Stimulated activated CD4-positive, alpha-beta T cell treated with anti-CD3 and anti-CD28 coated beads, TNF-alpha, amount 100 ng/mL, for 1 hour (primary cell): ENCODE results near the gene RRAS2.
"Not testable (repeated sequence)": the region's sequence is repeated elsewhere in the genome, so short reads cannot be mapped to it uniquely, and the experiment has no call there.

Source experiments
- DNase-seq, 3 donors: peaks; one replicate each; pipeline ENCODE4 v3.0.0-alpha.2; 2020; ENCODE audit warnings: low read depth in 3 of 3, low spot score in 1 of 3

The RRAS2 gene

GRCh38 chr11:14372011-14372410 is 13.0 kb upstream of the RRAS2 start:
- no peak for DNase-seq

- no peak for DNase-seq
These were observed 12.3 kb upstream of the RRAS2 start for GRCh38 chr11:14371249-14371648.

GRCh38 chr11:14370496-14370895 is 11.5 kb upstream of the RRAS2 start:
- DNase-seq: no peak

- no peak for DNase-seq
These were observed 10.6 kb upstream of the RRAS2 start for GRCh38 chr11:14369598-14369997.

- no peak for DNase-seq
These were observed 8.0 kb upstream of the RRAS2 start for GRCh38 chr11:14366936-14367335.

- DNase-seq: no peak
These were observed 5.3 kb upstream of the RRAS2 start for GRCh38 chr11:14364322-14364721.

GRCh38 chr11:14362611-14363010 is 3.6 kb upstream of the RRAS2 start:
- DNase-seq: no peak

- no peak for DNase-seq
These were observed 3.0 kb upstream of the RRAS2 start for GRCh38 chr11:14361951-14362350.

- DNase-seq: no peak
These were observed 2.0 kb upstream of the RRAS2 start for GRCh38 chr11:14360976-14361375.

- DNase-seq: no peak
These were observed 583 bp upstream of the RRAS2 start for GRCh38 chr11:14359501-14360031.

- DNase-seq: peak in 1 of 3 donors; percentile 20
These were observed 878 bp downstream of the RRAS2 start for GRCh38 chr11:14357881-14358728.

- DNase-seq: no peak
These were observed 2.6 kb downstream of the RRAS2 start for GRCh38 chr11:14356342-14356741.

GRCh38 chr11:14354604-14355003 is 4.4 kb downstream of the RRAS2 start:
- DNase-seq: not testable (repeated sequence)

- no peak for DNase-seq
These were observed 8.2 kb downstream of the RRAS2 start for GRCh38 chr11:14350716-14351238.

GRCh38 chr11:14350215-14350614 is 8.8 kb downstream of the RRAS2 start:
- no peak for DNase-seq

- no peak for DNase-seq
These were observed 11.0 kb downstream of the RRAS2 start for GRCh38 chr11:14347991-14348390.

- DNase-seq: no peak
These were observed 11.5 kb downstream of the RRAS2 start for GRCh38 chr11:14347494-14347893.

GRCh38 chr11:14346303-14346955 is 12.6 kb downstream of the RRAS2 start:
- DNase-seq: no peak

- no peak for DNase-seq
These were observed 13.3 kb downstream of the RRAS2 start for GRCh38 chr11:14345668-14346067.

- not testable (repeated sequence) for DNase-seq
These were observed 14.0 kb downstream of the RRAS2 start for GRCh38 chr11:14345016-14345415.

GRCh38 chr11:14342906-14343305 is 16.1 kb downstream of the RRAS2 start:
- no peak for DNase-seq

- DNase-seq: no peak
These were observed 17.0 kb downstream of the RRAS2 start for GRCh38 chr11:14341968-14342367.
